ENCODE results near the gene ECT2.
"Not testable (repeated sequence)": the region's sequence is repeated elsewhere in the genome, so short reads cannot be mapped to it uniquely, and the experiment has no call there.

Gene ECT2

GRCh38 chr3:172848910-172849309 is 98.4 kb downstream of the ECT2 start:
- no peak overlapping the region for H3K4me3 ChIP-seq (ENCODE audit: low read depth, low read length)
- ChIA-PET POLR2A (no interaction called here), CTCF (interaction anchor here (1.1 to 2.2 kb wide), 2 partner anchors 13 to 197 kb away, joined by 3 to 9 read pairs; no protein-coding TSS in a partner anchor)
- peak; percentile 16 for DNase-seq (ENCODE audit: low read depth, low spot score)
- TF ChIP-seq CTCF (IDR thresholded peaks at IDR 0.05; ENCODE audit: insufficient read depth, low read length, missing control alignments) = no peak

DNA sequence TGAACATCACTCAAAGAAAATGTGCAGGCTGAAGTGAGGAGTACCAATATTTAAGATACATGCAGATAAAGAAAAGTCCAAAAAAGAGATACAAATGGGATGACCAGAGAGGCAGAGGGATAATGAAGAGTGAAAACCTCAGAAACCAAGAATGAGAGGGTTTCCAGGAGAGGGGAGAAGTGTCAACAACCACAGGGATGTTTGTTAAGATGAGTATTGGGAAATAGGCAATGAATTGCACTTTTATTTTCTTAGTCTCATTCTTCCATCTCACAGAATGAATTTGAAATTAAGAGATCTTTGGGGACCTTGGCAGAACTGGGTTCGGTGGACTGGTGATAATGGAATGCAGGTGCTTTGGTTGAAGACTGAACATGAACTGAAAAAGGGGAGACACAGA is 102.5 kb downstream of the ECT2 start:
- no peak for DNase-seq (ENCODE audit: low read depth, low spot score)
- POLR2A ChIA-PET = no interaction called here
- H3K4me3 ChIP-seq (ENCODE audit: low read depth, low read length) = no peak overlapping the region
- TF ChIP-seq CTCF (IDR thresholded peaks at IDR 0.05; ENCODE audit: insufficient read depth, low read length, missing control alignments) = no peak
- CTCF ChIA-PET = no interaction called here

- no peak for TF ChIP-seq CTCF (IDR thresholded peaks at IDR 0.05; ENCODE audit: insufficient read depth, low read length, missing control alignments)
- CTCF ChIA-PET = no interaction called here
- POLR2A ChIA-PET = no interaction called here
- no peak for DNase-seq (ENCODE audit: low read depth, low spot score)
- H3K4me3 ChIP-seq (ENCODE audit: low read depth, low read length) = no peak overlapping the region
These were observed 103.6 kb downstream of the ECT2 start for GRCh38 chr3:172853921-172854666.

DNA sequence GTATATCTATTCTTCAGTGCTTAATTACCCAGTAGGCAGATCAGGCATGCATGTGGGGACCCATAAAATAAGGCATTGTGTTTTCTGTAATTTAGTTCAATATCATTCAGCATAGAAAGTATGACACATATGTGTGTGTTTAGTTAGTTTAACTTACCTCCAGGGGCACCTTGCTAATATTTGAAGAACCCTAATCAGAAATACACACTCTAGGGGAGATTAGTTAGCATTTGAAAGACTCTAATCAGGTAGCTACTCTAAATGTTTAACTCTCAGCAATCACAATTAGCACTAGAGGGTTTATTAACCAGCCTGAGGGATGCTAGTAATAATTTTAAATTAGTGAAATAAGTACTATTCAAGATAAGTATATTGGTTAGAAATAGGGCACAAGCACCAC is 104.5 kb downstream of the ECT2 start:
- ChIA-PET CTCF (interaction anchor here (0.9 kb wide), 1 partner anchor 35 kb away, joined by 3 read pairs; no protein-coding TSS in a partner anchor), POLR2A (no interaction called here)
- no peak for DNase-seq (ENCODE audit: low read depth, low spot score)
- TF ChIP-seq CTCF (IDR thresholded peaks at IDR 0.05; ENCODE audit: insufficient read depth, low read length, missing control alignments) = no peak
- H3K4me3 ChIP-seq (ENCODE audit: low read depth, low read length) = no peak overlapping the region

DNA sequence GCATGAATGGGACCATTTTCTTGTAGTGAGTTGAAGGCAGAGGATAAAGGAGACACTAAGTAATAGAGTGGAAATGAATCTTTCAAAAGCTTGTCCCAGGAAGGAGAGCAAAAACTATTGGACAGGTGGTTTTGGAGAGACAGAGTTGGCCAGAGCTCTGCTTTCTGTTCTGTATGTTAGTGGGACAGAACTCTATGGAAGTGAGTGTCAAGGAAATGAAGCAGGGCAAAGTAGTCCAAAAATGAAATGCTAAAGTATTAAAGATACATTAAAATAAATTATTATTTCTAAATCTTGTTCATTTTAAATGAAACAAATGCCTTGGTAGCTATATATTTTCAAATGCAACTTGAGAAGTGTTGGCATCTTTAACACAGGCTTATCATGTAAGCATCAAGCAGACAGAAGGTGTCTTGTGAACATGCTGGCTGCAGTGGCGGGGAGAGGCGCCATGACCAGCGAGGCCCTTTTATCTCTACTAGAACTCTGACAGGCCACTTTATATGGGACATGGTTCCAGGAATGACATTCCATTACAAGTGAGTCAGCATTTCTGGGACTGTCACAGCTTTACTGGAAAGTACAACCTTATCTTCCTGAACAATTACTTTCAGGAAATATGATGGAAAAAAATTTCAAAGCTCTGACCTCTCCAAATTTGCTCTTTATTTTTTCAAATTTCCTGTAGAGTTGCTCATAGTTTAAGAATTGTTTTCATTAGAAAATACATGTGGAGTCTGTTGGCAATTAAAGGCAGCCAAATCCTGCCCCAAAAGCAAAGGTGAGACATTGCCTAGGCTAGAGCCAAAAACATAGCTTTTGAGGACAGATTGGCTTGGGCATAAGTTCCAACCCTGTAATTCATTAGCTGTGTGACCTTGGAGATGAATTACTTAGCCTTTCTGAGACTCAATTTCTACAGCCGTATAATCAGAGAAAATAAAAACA is 106.5 kb downstream of the ECT2 start:
- ChIA-PET POLR2A (no interaction called here), CTCF (no interaction called here)
- no peak overlapping the region for H3K4me3 ChIP-seq (ENCODE audit: low read depth, low read length)
- no peak for TF ChIP-seq CTCF (IDR thresholded peaks at IDR 0.05; ENCODE audit: insufficient read depth, low read length, missing control alignments)
- DNase-seq (ENCODE audit: low read depth, low spot score) = no peak

DNA sequence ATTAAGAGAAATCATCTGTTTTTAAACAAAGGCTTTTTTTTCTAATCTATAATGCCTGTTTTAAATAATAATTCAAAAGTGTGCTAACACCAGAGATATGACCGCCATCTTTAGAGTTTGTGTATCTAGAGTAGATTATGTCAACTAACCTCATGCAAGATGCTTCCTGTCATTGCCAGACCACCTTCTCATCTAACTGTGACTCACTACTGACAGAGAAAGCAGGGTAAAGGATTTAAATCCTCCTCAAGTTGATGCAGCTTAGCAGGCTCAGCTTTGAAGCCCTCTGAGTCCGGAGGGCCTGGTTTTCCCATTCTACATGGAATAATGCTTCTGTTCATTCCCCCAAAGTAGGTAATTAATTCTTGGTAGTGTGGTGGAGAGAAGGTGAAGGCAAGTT is 108.5 kb downstream of the ECT2 start:
- ChIA-PET POLR2A (no interaction called here), CTCF (no interaction called here)
- no peak for DNase-seq (ENCODE audit: low read depth, low spot score)
- TF ChIP-seq CTCF (IDR thresholded peaks at IDR 0.05; ENCODE audit: insufficient read depth, low read length, missing control alignments) = no peak
- H3K4me3 ChIP-seq (ENCODE audit: low read depth, low read length) = no peak overlapping the region

DNA sequence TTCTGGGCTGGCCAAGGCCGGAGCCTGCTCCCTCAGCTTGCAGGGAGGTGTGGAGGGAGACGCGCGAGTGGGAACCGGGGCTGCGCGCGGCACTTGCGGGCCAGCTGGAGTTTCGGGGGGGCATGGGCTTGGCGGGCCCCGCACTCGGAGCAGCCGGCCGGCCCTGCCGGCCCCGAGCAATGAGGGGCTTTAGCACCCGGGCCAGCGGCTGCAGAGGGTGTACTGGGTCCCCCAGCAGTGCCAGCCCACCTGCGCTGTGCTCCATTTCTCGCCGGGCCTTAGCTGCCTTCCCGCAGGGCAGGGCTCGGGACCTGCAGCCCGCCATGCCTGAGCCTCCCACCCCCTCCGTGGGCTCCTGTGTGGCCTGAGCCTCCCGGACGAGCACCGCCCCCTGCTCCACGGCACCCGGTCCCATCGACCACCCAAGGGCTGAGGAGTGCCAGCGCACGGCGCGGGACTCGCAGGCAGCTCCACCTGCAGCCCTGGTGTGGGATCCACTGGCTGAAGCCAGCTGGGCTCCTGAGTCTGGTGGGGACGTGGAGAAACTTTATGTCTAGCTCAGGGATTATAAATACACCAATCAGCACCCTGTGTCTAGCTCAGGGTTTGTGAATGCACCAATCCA is 116.3 kb downstream of the ECT2 start:
- CTCF ChIA-PET = not testable (repeated sequence)

More for the DNA sequence above, 116.3 kb downstream of the ECT2 start:
- POLR2A ChIA-PET; H3K4me3 ChIP-seq (ENCODE audit: low read depth, low read length); DNase-seq (ENCODE audit: low read depth, low spot score): not testable (repeated sequence)
